ENCODE results near the gene CPNE4.
"Not testable (repeated sequence)": the region's sequence is repeated elsewhere in the genome, so short reads cannot be mapped to it uniquely, and the experiment has no call there.

CPNE4 gene

GRCh38 chr3:131988209-131988608 is 46.6 kb downstream of the CPNE4 start:
- Histone ChIP-seq H3K9ac (ENCODE audit: low read depth, low read length) (no peak overlapping the region), H3K27me3 (ENCODE audit: control insufficient read depth, insufficient read depth, low read length) (no peaks in the 10 kb centered on the region), H3K36me3 (ENCODE audit: control insufficient read depth, insufficient read depth, low read length) (no peaks in the 10 kb centered on the region), H3K9me3 (ENCODE audit: control insufficient read depth, insufficient read depth, low read length) (no peaks in the 10 kb centered on the region), H3K4me1 (ENCODE audit: control insufficient read depth, insufficient read depth, low read length) (no peaks in the 10 kb centered on the region), H3K4me3 (ENCODE audit: low read depth, low read length) (no peak overlapping the region)

GRCh38 chr3:131983689-131984088 is 51.1 kb downstream of the CPNE4 start:
- H3K4me1 ChIP-seq (ENCODE audit: control insufficient read depth, insufficient read depth, low read length): no peaks in the 10 kb centered on the region

DNA sequence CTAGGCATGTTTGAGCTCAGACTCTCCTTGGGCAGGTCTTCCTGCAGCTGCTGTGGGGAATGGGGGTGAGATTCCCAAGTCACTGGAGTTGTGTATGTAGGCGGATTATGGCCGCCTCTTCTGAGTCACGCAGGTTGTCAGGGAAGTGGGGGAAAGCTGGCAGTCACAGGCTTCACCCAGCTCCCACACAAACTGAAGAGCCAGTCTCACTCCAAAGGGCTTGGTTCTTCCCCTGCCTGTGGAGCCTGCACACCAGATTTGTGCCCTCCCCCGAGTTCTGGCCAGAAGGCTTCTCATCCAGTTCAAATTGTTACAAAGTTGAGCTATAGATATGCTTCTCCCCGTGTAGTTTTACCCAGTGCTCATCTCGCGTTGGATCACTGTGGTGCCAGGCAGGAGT is 53.5 kb downstream of the CPNE4 start:
- no peak overlapping the region for H3K4me3 ChIP-seq (ENCODE audit: low read depth, low read length)
- H3K36me3 ChIP-seq (ENCODE audit: control insufficient read depth, insufficient read depth, low read length): no peaks in the 10 kb centered on the region
- H3K27me3 ChIP-seq (ENCODE audit: control insufficient read depth, insufficient read depth, low read length): no peaks in the 10 kb centered on the region
- H3K9me3 ChIP-seq (ENCODE audit: control insufficient read depth, insufficient read depth, low read length): no peaks in the 10 kb centered on the region
- no peak overlapping the region for H3K9ac ChIP-seq (ENCODE audit: low read depth, low read length)
- no peaks in the 10 kb centered on the region for H3K4me1 ChIP-seq (ENCODE audit: control insufficient read depth, insufficient read depth, low read length)

More at GRCh38 chr3:131983689-131984088, 51.1 kb downstream of the CPNE4 start:
- Histone ChIP-seq H3K4me3 (ENCODE audit: low read depth, low read length) (no peak overlapping the region), H3K36me3 (ENCODE audit: control insufficient read depth, insufficient read depth, low read length) (no peaks in the 10 kb centered on the region), H3K9me3 (ENCODE audit: control insufficient read depth, insufficient read depth, low read length) (no peaks in the 10 kb centered on the region), H3K9ac (ENCODE audit: low read depth, low read length) (no peak overlapping the region), H3K27me3 (ENCODE audit: control insufficient read depth, insufficient read depth, low read length) (no peaks in the 10 kb centered on the region)

DNA sequence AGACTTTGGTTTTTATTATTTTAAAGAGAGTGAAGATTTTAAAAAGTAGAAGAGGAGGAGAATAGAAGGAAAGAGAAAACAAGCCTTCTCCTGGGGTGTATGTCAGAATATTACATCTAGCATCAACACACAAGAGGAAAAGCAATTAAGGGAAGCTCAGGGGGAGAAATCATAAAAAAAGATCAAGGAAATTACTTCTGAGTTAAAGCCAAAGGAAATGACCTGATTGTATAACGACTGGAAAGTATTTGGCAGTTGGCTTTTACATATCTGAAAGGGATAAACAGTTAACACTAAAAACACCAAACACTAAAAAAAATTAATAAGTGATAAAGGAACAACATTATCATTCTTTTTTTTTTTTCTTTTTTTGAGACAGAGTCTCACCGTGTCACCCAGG is 58.4 kb downstream of the CPNE4 start:
- Histone ChIP-seq H3K9me3 (ENCODE audit: control insufficient read depth, insufficient read depth, low read length) (no peaks in the 10 kb centered on the region), H3K4me3 (ENCODE audit: low read depth, low read length) (no peak overlapping the region), H3K36me3 (ENCODE audit: control insufficient read depth, insufficient read depth, low read length) (no peaks in the 10 kb centered on the region), H3K27me3 (ENCODE audit: control insufficient read depth, insufficient read depth, low read length) (no peaks in the 10 kb centered on the region), H3K4me1 (ENCODE audit: control insufficient read depth, insufficient read depth, low read length) (no peaks in the 10 kb centered on the region), H3K9ac (ENCODE audit: low read depth, low read length) (no peak overlapping the region)

- H3K36me3 ChIP-seq (ENCODE audit: control insufficient read depth, insufficient read depth, low read length): no peaks in the 10 kb centered on the region
- no peaks in the 10 kb centered on the region for H3K4me1 ChIP-seq (ENCODE audit: control insufficient read depth, insufficient read depth, low read length)
- no peak overlapping the region for H3K9ac ChIP-seq (ENCODE audit: low read depth, low read length)
- H3K27me3 ChIP-seq (ENCODE audit: control insufficient read depth, insufficient read depth, low read length): no peaks in the 10 kb centered on the region
- H3K4me3 ChIP-seq (ENCODE audit: low read depth, low read length): no peak overlapping the region
- no peaks in the 10 kb centered on the region for H3K9me3 ChIP-seq (ENCODE audit: control insufficient read depth, insufficient read depth, low read length)
These were observed 59.8 kb downstream of the CPNE4 start for GRCh38 chr3:131975047-131975446.

DNA sequence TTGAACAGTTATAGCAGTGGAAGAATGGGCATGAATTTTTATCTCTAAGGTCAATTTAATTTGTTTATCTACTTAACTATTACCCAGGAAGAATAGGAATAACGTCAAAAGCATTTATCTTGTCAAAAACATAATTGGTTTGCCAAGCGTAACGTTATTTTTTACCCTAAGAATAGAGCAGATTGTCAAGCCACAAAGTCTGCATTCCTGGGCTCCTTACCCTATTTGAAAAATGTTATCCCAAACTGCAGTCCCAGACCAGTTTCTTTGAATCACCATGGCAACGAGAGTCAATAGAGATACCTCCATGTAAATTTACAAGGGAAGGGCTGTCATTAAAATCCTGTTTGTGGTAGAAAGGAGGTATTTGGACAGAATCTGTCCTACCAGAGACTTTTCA is 61.1 kb downstream of the CPNE4 start:
- Histone ChIP-seq H3K27me3 (ENCODE audit: control insufficient read depth, insufficient read depth, low read length) (no peaks in the 10 kb centered on the region), H3K9ac (ENCODE audit: low read depth, low read length) (no peak overlapping the region), H3K36me3 (ENCODE audit: control insufficient read depth, insufficient read depth, low read length) (no peaks in the 10 kb centered on the region), H3K4me3 (ENCODE audit: low read depth, low read length) (no peak overlapping the region), H3K9me3 (ENCODE audit: control insufficient read depth, insufficient read depth, low read length) (no peaks in the 10 kb centered on the region), H3K4me1 (ENCODE audit: control insufficient read depth, insufficient read depth, low read length) (no peaks in the 10 kb centered on the region)

- Histone ChIP-seq H3K9ac (ENCODE audit: low read depth, low read length) (no peak overlapping the region), H3K4me1 (ENCODE audit: control insufficient read depth, insufficient read depth, low read length) (no peaks in the 10 kb centered on the region), H3K27me3 (ENCODE audit: control insufficient read depth, insufficient read depth, low read length) (no peaks in the 10 kb centered on the region), H3K4me3 (ENCODE audit: low read depth, low read length) (no peak overlapping the region), H3K9me3 (ENCODE audit: control insufficient read depth, insufficient read depth, low read length) (no peaks in the 10 kb centered on the region), H3K36me3 (ENCODE audit: control insufficient read depth, insufficient read depth, low read length) (no peaks in the 10 kb centered on the region)
These were observed 62.3 kb downstream of the CPNE4 start for GRCh38 chr3:131972550-131972949.

DNA sequence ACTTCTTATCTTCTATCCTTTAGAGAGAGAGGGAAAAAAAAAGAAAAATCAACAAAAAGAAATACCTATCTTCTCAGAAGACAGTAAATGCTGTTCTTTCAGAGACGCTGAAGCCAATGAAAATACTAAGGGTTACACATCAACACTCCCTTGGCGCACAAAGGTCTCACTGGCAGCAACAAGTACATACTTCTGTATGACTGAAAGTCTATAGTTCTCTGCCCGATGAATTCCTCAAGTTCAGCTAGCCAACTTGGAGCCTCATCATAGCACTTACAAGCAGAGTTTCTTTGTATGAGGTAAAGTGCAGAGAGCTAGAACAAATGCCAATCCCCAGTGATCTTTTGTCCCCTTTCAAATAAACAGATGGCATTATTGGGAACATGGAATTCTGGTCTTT is 62.7 kb downstream of the CPNE4 start:
- no peaks in the 10 kb centered on the region for H3K36me3 ChIP-seq (ENCODE audit: control insufficient read depth, insufficient read depth, low read length)
- H3K4me1 ChIP-seq (ENCODE audit: control insufficient read depth, insufficient read depth, low read length): no peaks in the 10 kb centered on the region
- H3K9me3 ChIP-seq (ENCODE audit: control insufficient read depth, insufficient read depth, low read length): no peaks in the 10 kb centered on the region
- no peak overlapping the region for H3K9ac ChIP-seq (ENCODE audit: low read depth, low read length)
- H3K4me3 ChIP-seq (ENCODE audit: low read depth, low read length): no peak overlapping the region
- H3K27me3 ChIP-seq (ENCODE audit: control insufficient read depth, insufficient read depth, low read length): no peaks in the 10 kb centered on the region

DNA sequence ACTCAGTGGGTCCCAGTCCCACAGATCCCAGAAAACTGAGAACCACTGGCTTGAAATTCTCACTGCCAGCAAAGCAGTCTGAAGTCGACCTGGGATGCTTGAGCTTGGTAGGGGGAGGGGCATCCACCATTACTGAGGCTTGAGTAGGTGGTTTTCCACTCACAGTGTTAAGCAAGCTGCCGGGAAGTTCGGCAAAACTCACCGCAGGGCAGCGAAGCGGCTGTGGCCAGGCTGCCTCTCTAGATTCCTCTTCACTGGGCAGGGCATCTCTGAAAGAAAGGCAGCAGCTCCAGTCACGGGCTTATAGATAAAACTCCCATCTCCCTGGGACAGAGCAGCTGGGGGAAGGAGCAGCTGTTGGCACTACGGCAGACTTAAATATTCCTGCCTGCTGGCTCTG is 71.4 kb downstream of the CPNE4 start:
- not testable (repeated sequence) for H3K4me1 ChIP-seq (ENCODE audit: control insufficient read depth, insufficient read depth, low read length); H3K36me3 ChIP-seq (ENCODE audit: control insufficient read depth, insufficient read depth, low read length); H3K27me3 ChIP-seq (ENCODE audit: control insufficient read depth, insufficient read depth, low read length); H3K4me3 ChIP-seq (ENCODE audit: low read depth, low read length); H3K9ac ChIP-seq (ENCODE audit: low read depth, low read length); H3K9me3 ChIP-seq (ENCODE audit: control insufficient read depth, insufficient read depth, low read length)

- H3K27me3 ChIP-seq (ENCODE audit: control insufficient read depth, insufficient read depth, low read length): no peaks in the 10 kb centered on the region
- H3K9ac ChIP-seq (ENCODE audit: low read depth, low read length): no peak overlapping the region
These were observed 71.8 kb downstream of the CPNE4 start for GRCh38 chr3:131962982-131963381.

GRCh38 chr3:131960324-131960723 is 74.5 kb downstream of the CPNE4 start:
- Histone ChIP-seq H3K4me1 (ENCODE audit: control insufficient read depth, insufficient read depth, low read length) (peaks cover 15% of the 10 kb centered on the region), H3K9ac (ENCODE audit: low read depth, low read length) (no peak overlapping the region), H3K9me3 (ENCODE audit: control insufficient read depth, insufficient read depth, low read length) (no peaks in the 10 kb centered on the region), H3K36me3 (ENCODE audit: control insufficient read depth, insufficient read depth, low read length) (no peaks in the 10 kb centered on the region), H3K27me3 (ENCODE audit: control insufficient read depth, insufficient read depth, low read length) (no peaks in the 10 kb centered on the region), H3K4me3 (ENCODE audit: low read depth, low read length) (no peak overlapping the region)

More at GRCh38 chr3:131962982-131963381, 71.8 kb downstream of the CPNE4 start:
- Histone ChIP-seq H3K9me3 (ENCODE audit: control insufficient read depth, insufficient read depth, low read length) (no peaks in the 10 kb centered on the region), H3K4me3 (ENCODE audit: low read depth, low read length) (no peak overlapping the region), H3K4me1 (ENCODE audit: control insufficient read depth, insufficient read depth, low read length) (peaks cover 2% of the 10 kb centered on the region), H3K36me3 (ENCODE audit: control insufficient read depth, insufficient read depth, low read length) (no peaks in the 10 kb centered on the region)

GRCh38 chr3:131957980-131958379 is 76.8 kb downstream of the CPNE4 start:
- no peaks in the 10 kb centered on the region for H3K36me3 ChIP-seq (ENCODE audit: control insufficient read depth, insufficient read depth, low read length)
- peaks cover 15% of the 10 kb centered on the region for H3K4me1 ChIP-seq (ENCODE audit: control insufficient read depth, insufficient read depth, low read length)
- no peaks in the 10 kb centered on the region for H3K27me3 ChIP-seq (ENCODE audit: control insufficient read depth, insufficient read depth, low read length)
- H3K9ac ChIP-seq (ENCODE audit: low read depth, low read length): no peak overlapping the region
- H3K4me3 ChIP-seq (ENCODE audit: low read depth, low read length): no peak overlapping the region
- H3K9me3 ChIP-seq (ENCODE audit: control insufficient read depth, insufficient read depth, low read length): no peaks in the 10 kb centered on the region

DNA sequence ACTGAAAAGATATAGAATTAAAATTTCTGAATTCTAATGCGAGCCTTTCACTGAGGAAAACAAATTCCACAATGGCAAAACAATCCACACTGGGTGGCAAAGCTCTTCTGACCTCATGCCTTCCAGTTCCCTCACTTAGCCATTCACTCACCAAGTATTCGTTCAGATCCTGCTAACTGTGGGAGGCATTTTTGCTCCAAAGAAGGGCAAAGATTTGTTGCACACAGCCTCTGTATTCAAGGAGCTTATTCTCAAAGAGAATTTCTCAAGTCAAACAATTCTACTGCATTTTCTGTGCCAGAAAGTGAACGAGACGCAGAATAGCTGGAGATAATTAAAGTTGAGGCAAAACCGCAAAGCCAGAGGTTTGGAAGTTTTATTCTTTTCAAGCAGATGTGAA is 77.3 kb downstream of the CPNE4 start:
- Histone ChIP-seq H3K4me1 (ENCODE audit: control insufficient read depth, insufficient read depth, low read length) (peaks cover 15% of the 10 kb centered on the region), H3K4me3 (ENCODE audit: low read depth, low read length) (no peak overlapping the region), H3K36me3 (ENCODE audit: control insufficient read depth, insufficient read depth, low read length) (no peaks in the 10 kb centered on the region), H3K9ac (ENCODE audit: low read depth, low read length) (no peak overlapping the region), H3K9me3 (ENCODE audit: control insufficient read depth, insufficient read depth, low read length) (no peaks in the 10 kb centered on the region), H3K27me3 (ENCODE audit: control insufficient read depth, insufficient read depth, low read length) (no peaks in the 10 kb centered on the region)
